ENCODE data around the gene CCDC13. TPM values are rescaled to one million over a fixed set of nuclear protein-coding genes. Genes with fewer than 3 reads are reported as not detected.

The CCDC13 gene
- 0.19 and 0.35 TPM in 2 replicates for total RNA-seq

GRCh38 chr3:42772670-42773408 lies at the start of gene CCDC13:
CCDC13 (minus strand) TSS chr3:42773253; CDS start chr3:42758345, 14,908 bp downstream.

GRCh38 chr3:42809202-42809601 lies 36.1 kb upstream of the CCDC13 start, which contains the start of gene ACKR2:
ACKR2 (plus strand) TSS chr3:42809445; CDS start chr3:42864503, 55,058 bp downstream.

GRCh38 chr3:42804106-42804830 lies 31.2 kb upstream of the CCDC13 start, which contains the start of gene HIGD1A:
HIGD1A (minus strand) TSS chr3:42804490; CDS start chr3:42794253, 10,237 bp downstream.

Other genes with a start within 250 kb of the CCDC13 start
- gene SEC22C, start 191.3 kb downstream of the CCDC13 start, total RNA-seq: 39.2 and 46.8 TPM in 2 replicates
- gene SS18L2, start 182.4 kb downstream of the CCDC13 start, total RNA-seq: 29.8 and 36.3 TPM in 2 replicates
- 7.9 and 13.6 TPM in 2 replicates for gene NKTR, start 172.6 kb downstream of the CCDC13 start, total RNA-seq
- 5.7 and 9.1 TPM in 2 replicates for gene ZBTB47, start 119.6 kb downstream of the CCDC13 start, total RNA-seq
- gene KLHL40, start 87.7 kb downstream of the CCDC13 start, total RNA-seq: not detected in 2 replicates
- gene HHATL, start 70.5 kb downstream of the CCDC13 start, total RNA-seq: not detected in 2 replicates
- gene HIGD1A, start 31.2 kb upstream of the CCDC13 start, total RNA-seq: 247 and 272 TPM in 2 replicates
- gene ACKR2, start 36.2 kb upstream of the CCDC13 start, total RNA-seq: 0.56 and 0.92 TPM in 2 replicates
- gene CYP8B1, start 102.6 kb upstream of the CCDC13 start, total RNA-seq: not detected in 2 replicates
- gene ZNF662, start 132.9 kb upstream of the CCDC13 start, total RNA-seq: 0.09 and 0.35 TPM in 2 replicates
- 0.07 and 0.98 TPM in 2 replicates for gene GASK1A, start 206.1 kb upstream of the CCDC13 start, total RNA-seq